ENCODE measurements around the gene ASF1A.

ASF1A gene

DNA sequence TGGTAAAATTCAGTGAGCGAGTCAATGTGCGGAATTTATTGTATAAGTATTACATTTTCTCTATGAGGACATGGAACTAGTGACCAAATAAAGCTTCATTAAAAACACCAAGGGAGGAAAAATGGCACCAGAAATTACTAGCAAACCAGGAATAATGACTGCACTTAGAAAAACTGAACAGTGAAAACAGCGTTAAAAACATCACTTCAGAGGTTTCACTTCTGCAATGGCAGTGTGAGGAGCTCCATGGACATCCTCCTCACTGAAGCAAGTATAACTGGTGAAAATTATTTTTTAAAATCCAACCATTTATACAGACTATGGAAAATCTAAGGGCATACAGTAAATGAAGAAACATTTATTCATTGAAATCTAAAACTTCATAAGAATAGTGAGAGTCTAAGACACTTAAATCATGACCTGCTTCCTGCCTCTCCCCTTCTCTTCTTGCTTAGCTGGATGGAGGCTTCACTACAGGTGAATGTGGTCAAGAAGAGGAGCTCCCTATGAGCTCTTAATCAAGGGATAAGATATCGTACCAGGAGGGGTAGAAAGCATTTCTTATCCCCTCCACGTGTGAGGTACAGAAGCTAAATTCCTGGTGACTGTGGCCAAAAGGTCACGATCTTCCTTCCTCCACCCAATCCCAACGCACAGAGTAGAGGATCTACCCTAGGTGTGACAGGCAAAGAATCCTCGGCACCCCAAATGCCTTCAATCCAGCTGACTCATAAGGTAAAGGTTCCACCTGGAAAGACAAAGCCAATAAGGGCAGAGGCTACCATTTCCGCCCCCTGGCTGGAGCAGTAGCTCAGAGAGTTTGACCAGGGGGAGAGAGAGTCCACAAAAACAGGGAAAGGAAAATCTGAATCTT is 12.3 kb upstream of the ASF1A start:
- DNase-seq (ENCODE audit: low read depth in 2 of 2): no peak

DNA sequence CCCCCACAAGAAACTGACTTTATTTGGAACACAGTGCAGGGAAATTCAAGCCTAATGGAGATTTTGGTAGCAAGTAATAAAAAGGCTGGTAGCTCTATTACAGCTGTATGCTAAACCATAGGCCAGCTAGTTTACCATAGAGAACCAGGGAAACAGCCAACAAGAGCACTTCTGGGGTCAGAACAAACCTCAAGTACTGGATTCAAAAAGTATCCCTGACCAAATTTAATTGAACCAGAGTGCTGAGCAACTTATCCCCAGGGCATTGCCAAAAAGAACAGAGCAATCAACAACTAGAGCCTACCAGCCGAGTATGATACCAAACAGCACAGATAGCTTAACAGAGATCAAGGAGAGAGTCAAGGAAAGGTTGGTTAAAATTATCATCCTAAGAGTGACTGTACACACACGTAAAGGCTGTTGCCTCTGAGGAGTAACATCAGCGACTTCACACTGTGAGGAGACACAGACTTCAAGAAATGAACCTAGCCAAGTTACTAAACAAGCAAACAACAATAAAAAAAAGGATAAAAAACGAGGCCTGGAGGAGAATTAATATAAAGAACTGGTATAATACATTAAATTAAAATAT is 11.5 kb upstream of the ASF1A start:
- DNase-seq (ENCODE audit: low read depth in 2 of 2): no peak

DNA sequence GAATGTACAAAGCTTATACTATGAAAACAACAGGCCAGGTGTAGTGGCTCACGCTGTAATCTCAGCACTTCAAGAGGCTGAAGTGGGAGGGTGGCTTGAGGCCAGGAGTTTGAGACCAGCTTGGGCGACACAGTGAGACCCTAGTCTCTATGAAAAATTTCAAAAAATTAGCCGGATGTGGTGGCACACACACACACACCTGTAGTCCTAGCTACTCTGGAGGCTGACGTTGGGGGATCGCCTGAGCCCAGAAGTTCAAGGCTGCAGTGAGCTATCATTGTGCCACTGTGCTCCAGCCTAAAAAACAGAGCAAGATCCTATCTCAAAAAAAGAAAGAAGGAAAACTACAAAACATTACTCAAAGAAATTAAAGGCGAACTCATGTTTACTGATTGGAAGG is 7.3 kb upstream of the ASF1A start:
- no peak for DNase-seq (ENCODE audit: low read depth in 2 of 2)

DNA sequence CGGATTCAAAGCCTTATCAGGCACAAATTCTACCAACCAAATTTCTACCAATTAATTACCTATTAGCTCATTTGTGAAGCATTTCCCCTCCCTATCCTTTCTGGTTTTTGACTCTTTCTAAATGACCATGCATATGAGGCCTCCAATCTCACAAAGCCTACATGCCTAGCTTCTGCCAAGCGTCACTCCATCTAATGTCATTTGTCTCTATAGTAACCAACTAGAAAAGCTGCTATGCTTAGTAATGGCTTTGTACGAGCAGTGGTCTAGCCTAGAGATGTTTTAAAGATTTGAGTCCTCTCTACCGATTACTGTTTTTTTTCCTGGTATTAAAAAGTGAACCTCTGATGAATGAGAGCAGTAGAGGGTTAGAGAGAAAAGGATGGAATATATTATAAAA is 4.8 kb upstream of the ASF1A start:
- no peak for DNase-seq (ENCODE audit: low read depth in 2 of 2)

DNA sequence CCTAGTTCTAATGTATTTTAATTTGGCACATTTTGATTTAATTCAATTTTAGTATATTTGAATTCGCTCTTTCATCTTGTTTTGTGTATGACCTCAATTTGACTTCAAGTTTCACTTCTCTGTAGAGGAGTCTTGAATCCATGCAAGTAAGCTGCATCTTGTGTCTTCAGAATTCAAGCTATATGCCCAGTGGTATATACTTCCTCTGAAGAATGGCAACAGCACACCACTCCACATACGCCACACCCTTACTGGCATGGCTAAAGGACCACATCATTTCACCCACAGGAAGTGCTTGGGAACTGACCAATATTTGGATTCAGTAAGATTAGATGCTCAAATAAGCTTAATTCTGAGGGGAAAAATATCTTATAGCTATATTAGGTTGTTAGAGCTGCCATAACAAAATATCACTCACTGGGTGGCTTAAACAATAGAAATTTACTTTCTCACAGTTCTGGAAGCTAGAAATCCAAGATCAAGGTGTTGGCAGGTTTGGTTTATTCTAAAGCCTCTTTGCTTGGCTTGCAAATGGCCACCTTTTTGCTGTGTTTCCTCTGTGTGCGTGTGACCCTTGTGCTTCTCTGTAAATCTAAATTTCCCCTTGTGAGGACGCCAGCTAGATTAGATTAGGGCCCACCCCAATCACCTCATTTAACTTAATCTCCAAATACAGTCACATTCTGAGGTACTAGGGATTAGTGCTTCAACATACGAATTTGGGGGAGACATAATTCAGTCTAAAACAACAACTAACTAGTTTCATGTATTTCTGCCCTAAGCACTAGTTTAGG is 2.8 kb upstream of the ASF1A start:
- no peak for DNase-seq (ENCODE audit: low read depth in 2 of 2)

DNA sequence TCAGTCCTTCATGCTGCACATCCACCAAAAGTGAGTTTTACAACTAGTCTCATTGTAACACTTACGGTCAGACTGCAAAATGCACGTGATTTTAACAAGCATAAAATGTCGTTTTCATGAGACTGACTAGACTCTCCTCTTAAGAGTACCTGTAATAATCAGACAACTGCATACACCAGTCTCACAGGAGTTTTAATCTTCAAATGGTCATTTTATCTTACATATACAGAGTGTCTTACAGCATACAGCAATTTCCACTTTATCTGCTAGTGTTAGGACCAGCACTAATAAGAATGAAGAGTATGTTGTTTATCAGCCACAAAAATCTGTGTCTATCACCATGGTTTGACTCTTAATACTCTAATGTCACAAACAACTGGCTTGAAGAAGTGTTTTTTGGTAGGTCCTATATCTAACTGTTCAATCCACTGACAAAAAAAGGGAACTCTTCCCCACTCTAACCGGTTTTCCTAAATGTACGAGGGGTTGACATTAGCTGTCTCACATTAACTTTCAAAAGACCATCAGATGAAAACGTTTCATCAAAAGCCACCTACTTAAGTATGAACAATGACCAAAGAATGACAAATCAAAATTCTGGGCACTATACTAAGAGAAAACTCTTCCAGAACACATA is 1.5 kb upstream of the ASF1A start:
- DNase-seq (ENCODE audit: low read depth in 2 of 2): no peak

DNA sequence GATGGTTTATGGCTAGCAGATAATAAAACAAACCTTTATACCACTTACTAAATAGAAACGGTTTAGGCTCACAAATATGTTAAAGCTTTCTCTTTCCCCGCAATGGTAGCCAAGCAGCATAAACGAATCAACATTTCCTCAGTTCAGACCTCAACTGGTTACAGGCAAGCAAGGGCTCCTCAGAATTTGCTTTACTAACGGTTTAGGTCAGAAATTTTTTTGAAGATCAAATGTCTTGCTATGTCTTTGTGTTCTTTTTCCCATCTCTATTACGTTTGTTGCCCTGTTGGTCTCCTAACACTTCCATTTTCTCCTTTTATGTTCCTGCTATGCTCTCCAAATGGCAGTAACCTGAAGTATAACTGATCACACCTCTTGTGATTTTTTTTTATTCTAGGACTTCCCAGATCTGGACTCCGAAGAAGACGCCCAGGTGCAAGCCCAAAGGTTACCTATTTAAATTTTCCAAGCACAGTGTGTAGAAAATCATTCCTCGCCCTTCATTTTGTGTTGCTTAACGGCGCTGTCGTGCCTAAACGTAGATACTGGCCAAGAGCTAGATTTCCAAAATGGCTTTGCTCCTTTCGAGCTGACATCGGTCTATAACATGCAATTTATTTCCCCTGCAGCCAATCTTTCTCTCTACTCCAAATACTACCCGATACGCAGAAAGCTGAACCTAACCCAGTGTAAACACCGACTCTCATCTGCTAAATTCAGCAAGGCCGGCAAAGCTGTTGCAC is 717 bp upstream of the ASF1A start:
- DNase-seq (ENCODE audit: low read depth in 2 of 2): peak; percentile 5 to 8

DNA sequence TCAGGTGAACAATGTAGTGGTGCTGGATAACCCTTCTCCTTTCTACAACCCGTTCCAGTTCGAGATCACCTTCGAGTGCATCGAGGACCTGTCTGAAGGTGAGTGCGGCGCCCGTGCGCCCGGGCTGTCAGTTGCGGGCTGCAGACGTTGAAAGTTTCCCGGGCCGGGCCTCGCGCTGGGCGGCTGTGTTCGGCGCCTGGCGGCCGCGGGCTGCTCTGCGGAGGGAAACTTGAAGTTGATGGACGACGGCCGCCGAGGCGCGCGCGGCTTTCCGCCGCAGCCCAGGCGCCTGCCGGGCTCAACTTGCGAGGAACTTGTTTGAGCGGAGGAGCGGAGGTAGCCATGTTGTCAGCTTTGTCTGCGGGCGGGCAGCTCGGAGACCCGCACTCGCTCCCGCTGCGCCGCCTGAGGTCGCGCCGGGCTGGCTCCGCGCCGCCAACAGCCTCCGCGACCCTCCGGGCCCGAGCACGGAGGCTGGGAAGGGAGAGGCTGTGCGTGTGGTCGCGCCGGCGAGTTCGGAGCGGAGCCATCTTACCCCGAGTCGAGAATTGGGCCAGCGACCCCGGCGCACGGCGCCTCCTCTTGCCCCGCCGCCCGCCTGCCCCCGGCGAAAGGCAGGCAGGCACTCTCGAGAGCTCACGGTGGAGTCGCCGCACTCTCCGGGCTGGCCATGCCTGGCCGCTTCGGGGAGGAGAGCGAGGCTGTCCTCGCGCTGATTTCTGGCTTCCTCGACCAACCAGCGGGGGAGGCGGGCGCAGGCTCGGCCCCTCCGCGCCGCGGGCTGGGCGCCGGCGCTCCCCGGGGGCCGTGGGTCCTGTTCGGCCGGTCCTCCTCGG is 691 bp downstream of the ASF1A start:
- peak; percentile 32 to 35 for DNase-seq (ENCODE audit: low read depth in 2 of 2)

DNA sequence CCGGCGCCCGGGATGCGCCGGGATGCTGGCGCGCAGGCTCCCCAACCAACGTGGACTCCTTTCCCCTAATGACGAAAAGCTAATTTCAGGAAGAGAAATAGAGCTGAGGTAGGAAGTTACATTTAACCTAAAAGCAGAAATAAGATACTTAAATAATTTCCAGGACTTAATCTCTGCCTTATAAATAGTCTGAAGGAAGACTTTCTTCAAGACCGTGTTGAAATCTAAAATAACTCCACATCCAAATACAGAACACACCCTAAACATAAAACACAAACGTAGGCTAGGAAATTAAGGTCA is 1.3 kb downstream of the ASF1A start:
- DNase-seq (ENCODE audit: low read depth in 2 of 2): no peak

DNA sequence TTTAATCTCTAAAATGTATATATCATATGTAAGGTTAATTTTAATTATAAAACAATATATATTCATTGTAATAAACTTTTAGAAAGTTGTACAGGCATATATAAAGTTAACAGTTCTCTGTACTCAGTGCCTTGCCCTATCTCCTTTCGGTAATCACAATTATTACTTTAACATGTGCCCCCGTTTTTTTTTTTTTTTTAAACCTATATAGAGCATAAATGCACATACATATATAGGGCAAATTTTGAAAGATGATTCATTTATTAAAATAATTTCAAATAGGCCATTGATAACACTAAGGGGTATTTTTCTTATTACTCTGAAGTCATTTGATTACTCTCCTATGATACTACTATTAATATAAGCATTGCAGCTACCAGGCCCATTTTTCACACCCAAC is 1.9 kb downstream of the ASF1A start:
- no peak for DNase-seq (ENCODE audit: low read depth in 2 of 2)

DNA sequence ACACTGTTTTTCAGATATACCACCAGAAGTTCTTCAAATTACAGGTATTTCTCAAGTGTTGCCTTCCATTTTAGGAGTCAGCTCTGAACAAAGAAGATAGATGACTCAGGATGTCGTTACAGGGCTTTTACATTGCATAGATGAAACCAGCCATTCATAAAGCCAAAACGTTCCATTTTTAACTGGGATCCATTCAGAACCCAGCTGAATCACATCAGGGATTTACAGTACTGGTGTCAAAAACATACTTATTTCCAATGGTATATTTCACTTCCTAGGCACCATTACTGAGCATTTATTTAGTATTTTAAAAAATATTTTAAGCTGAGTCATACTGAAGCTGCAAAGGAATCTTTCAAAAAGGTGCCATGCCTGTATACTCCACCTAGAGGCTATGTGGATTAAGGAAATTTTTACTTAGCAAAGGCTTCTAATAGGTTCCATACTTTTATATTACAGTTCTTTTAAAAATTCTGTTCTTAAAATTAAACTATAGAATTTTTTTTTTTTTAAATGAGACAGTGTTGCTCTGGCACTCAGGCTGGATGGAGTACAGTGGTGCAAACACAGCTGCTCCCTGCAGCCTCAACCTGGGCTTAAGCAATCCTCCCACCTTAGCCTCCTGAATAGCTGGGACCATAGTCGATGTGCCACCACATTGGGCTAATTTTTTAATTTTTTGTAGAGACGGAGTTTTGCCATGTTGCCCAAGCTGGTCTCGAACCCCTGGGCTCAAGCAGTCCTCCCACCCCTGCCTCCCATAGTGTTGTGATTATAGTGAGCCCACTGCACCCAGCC is 2.6 kb downstream of the ASF1A start:
- no peak for DNase-seq (ENCODE audit: low read depth in 2 of 2)

DNA sequence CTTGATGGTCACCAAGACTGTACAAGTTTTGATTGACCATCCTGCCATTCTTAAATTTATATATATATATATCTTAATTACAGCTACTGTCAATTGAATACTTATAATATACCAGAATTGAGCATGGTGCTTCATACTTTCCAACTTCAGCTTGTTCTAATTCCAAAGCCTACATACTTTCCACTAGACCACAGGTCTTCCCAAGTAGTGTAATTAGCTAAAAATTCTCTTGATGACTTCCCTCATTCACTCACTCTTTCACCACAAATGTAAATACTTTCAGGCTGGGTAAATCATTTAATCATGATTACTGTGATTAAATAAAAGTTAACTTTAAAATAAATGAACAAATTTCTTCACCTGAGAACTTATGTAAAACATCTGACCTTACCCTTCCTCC is 3.4 kb downstream of the ASF1A start:
- no peak for DNase-seq (ENCODE audit: low read depth in 2 of 2)

DNA sequence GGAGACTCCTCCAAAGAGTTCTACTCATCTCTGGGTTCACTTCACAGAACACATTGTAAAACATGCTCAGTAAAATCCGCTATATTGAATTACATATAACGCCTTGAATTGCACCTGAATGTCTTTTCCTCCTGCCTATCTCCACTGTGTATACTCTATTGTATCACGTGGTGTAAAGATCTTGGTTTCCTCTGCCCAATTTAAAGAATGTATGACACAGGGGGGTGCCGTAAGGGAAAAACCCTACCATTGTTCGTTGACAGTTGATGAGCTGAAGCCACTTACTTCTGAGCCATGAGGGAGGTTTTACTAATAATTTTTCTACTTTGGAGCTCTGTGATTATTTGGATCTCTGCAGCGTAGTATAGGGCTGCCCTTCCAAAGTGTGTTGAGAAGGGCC is 6.0 kb downstream of the ASF1A start:
- no peak for DNase-seq (ENCODE audit: low read depth in 2 of 2)

DNA sequence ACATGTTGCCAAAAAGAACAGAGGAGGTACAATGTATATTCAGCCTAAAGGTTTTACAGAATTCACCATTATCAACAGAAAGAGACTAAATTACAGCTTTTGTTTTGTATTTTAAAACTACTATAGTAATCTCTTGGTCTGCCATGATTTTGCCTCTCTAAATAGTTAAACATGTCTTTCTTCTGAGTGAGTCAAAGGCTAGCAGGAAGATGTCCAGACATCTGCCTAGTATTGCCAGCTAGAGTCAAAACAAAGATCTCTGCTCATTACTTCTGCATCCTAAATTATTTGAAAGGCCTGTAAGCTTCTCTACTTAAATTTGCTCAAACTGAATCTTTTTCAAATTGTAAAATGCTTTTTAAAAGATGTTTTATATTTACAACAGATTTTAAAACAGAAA is 8.8 kb downstream of the ASF1A start:
- no peak for DNase-seq (ENCODE audit: low read depth in 2 of 2)

DNA sequence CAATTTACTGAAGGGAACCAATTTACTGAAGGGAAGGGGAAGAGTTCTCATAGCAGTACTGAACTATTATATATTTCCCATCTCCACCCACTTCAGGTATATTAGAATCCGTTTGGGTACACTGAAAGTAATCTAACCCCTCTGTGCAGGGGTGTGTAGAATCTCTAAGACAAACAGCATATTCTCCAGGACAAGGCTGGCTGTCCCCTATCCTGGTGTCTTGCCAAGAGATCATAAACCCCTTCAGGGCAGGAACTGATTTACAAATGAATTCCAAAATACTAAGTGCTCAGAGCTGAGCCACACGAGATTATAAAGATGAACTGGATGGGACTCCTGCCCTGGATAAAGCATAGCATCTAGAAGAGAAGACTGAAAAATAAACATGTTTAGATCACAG is 9.2 kb downstream of the ASF1A start:
- no peak for DNase-seq (ENCODE audit: low read depth in 2 of 2)

DNA sequence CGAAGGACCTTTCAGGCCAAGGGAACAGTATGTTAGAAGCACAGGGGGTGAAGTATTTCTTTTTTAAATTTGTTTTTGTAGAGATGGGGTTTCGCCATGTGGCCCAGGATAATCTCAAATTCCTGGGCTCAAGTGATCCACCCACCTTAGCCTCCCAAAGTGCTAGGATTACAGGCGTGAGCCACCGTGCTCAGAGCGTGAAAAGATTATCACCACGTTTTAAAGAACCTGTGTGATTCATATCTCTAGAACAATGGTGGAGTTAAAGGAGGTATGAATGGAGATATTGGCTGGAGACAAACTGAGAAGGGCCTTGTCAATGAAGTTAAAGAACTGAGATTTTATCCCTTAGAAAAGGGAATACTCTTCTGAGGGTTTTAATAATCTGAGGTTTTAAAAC is 9.7 kb downstream of the ASF1A start:
- no peak for DNase-seq (ENCODE audit: low read depth in 2 of 2)

DNA sequence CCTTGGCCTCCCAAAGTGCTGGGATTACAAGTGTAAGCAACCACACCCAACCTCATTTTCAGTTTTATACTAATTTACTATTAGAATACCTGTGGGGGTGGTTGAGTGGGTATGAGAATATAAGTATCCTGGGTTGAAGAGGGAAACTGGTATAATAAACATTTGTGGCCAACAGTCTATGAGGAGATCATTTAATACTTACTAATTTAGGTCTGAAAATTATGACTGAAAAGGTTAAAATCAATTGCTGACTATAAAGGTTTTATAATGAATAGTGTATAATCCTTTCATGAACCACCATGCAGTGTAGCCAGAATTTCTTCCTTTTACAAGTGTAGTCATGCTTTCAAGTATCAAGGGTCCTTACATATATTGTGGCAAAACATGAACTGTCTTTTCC is 11.1 kb downstream of the ASF1A start:
- no peak for DNase-seq (ENCODE audit: low read depth in 2 of 2)

DNA sequence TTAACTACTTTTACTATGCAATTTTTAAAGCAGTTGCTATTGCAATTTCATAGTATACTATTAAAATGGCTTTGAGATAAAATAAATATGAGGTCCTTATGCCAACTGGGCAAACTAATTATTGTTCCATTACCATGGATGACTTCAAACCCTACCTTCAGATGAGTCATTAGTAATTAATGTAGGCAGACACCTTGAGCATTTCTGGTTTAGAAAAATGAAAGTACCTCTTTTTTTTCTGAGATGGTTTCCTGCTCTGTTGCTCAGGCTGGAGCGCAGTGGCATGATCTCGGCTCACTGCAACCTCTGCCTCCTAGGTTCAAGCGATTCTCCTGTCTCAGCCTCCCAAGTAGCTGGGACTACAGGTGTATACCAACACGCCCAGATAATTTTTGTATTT is 11.9 kb downstream of the ASF1A start:
- DNase-seq (ENCODE audit: low read depth in 2 of 2): no peak

DNA sequence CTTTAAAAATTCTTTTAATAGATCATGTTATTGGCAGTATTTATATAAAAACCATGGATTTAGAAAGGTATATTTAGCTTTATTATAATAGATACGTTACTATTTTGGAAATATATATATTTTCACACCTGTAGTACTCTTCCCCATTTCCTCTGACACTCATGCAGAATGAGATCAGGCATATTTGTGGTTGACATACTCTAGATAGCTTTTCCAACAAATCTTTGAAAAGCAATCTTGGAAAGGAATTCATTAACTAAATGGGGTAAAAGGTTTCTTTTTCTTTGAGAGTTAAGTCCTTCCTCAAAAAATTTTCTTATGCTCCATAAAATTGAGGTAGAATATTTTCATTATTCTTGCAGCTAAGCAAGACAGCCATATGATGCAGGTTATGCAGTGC is 14.5 kb downstream of the ASF1A start:
- DNase-seq (ENCODE audit: low read depth in 2 of 2): no peak

DNA sequence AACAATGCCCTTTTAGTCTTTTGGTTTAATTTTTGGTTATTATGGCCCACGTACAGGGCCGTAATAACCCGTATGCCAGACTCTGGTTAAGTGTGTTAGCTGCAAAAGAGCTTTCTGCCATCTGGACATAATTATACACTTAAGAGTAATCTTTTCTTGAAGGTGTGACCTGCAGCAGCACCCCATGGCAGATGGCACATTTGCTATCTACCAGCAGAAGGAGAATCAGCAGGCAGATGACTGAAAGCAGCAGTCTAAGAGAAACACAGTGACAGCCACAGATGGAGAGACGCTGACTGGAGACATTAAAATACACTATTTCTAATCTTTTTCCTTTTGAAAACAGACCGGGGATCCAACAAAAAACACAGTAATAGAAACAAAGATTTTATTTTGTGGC is 18.7 kb downstream of the ASF1A start:
- no peak for DNase-seq (ENCODE audit: low read depth in 2 of 2)

Measured in stimulated activated CD8-positive, alpha-beta memory T cell treated with anti-CD3 and anti-CD28 coated beads, Interleukin-7, amount 100 ng/mL, for 1 hour (primary cell).